ENCODE results near the gene TMCC2. TPM values are rescaled to one million over a fixed set of nuclear protein-coding genes. Genes with fewer than 3 reads are reported as not detected.

Gene TMCC2
- total RNA-seq, 1 donor from 2014 or later: 5.6 TPM

GRCh38 chr1:205235951-205236350 lies 8.2 kb downstream of the TMCC2 start:
- Mint-ChIP-seq H3K9me3 (ENCODE audit: unreplicated experiment) (no peaks in the 10 kb centered on the region), H3K27me3 (ENCODE audit: unreplicated experiment) (peaks cover 4% of the 10 kb centered on the region), H3K27ac (ENCODE audit: unreplicated experiment) (no peak overlapping the region), H3K4me3 (ENCODE audit: unreplicated experiment) (no peak overlapping the region), H3K4me1 (ENCODE audit: unreplicated experiment) (peaks cover 35% of the 10 kb centered on the region), H3K36me3 (ENCODE audit: low read depth, unreplicated experiment) (no peaks in the 10 kb centered on the region)
- no peak for TF ChIP-seq CTCF (IDR thresholded peaks at IDR 0.05; ENCODE audit: unreplicated experiment)
- no peak for DNase-seq (ENCODE audit: low spot score)

DNA sequence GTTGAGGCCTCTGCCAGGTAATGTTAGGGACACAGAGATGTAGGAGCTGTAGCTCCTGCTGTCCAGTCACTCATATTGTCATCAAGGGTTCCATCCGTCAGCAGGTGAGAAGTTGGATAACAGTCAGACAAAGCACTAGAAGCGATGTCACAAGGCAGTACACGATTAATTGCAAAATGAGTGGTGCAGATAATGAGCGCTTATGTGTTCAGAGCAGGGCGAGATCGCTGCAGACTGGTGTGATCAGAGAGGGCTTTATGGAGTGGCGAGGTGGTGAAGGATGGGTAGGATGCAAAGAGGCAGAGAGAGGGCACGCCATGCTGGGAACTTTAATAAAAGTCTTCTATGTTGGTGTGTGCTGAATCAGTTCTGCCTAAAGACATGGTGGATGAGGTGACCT lies 8.8 kb downstream of the TMCC2 start:
- Mint-ChIP-seq H3K27me3 (ENCODE audit: unreplicated experiment) (peaks cover 4% of the 10 kb centered on the region), H3K4me3 (ENCODE audit: unreplicated experiment) (no peak overlapping the region), H3K27ac (ENCODE audit: unreplicated experiment) (no peak overlapping the region), H3K36me3 (ENCODE audit: low read depth, unreplicated experiment) (no peaks in the 10 kb centered on the region), H3K9me3 (ENCODE audit: unreplicated experiment) (no peaks in the 10 kb centered on the region), H3K4me1 (ENCODE audit: unreplicated experiment) (peaks cover 35% of the 10 kb centered on the region)
- DNase-seq (ENCODE audit: low spot score): no peak
- no peak for TF ChIP-seq CTCF (IDR thresholded peaks at IDR 0.05; ENCODE audit: unreplicated experiment)

DNA sequence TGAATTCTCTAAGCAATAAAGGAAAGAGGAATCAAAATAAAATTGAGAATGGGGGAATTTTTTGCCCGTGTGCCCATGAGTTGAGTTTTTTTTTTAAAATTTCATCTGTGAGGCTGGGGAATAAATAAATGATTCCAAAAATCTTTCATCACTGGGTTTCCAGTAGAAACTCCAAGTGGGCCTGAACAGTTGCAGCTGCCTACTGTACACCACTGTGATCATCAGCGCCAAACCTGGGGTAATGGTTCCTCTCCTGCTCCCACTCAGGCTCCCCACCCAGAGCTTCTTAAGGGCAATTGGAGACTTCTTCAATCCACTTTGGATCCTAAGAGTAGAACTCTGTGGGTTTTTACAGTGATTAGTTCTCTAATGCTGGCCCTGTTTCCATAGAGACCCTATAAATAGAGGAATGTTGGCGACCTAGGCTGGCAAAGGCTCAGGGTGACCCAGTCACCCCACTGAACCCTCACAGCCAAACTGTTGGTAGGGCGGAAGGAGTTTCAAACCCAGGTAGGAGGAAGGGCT lies 9.3 kb downstream of the TMCC2 start:
- peak overlapping the region; percentile 22 for H3K4me3 Mint-ChIP-seq (ENCODE audit: unreplicated experiment)
- H3K4me1 Mint-ChIP-seq (ENCODE audit: unreplicated experiment): peaks cover 35% of the 10 kb centered on the region

DNA sequence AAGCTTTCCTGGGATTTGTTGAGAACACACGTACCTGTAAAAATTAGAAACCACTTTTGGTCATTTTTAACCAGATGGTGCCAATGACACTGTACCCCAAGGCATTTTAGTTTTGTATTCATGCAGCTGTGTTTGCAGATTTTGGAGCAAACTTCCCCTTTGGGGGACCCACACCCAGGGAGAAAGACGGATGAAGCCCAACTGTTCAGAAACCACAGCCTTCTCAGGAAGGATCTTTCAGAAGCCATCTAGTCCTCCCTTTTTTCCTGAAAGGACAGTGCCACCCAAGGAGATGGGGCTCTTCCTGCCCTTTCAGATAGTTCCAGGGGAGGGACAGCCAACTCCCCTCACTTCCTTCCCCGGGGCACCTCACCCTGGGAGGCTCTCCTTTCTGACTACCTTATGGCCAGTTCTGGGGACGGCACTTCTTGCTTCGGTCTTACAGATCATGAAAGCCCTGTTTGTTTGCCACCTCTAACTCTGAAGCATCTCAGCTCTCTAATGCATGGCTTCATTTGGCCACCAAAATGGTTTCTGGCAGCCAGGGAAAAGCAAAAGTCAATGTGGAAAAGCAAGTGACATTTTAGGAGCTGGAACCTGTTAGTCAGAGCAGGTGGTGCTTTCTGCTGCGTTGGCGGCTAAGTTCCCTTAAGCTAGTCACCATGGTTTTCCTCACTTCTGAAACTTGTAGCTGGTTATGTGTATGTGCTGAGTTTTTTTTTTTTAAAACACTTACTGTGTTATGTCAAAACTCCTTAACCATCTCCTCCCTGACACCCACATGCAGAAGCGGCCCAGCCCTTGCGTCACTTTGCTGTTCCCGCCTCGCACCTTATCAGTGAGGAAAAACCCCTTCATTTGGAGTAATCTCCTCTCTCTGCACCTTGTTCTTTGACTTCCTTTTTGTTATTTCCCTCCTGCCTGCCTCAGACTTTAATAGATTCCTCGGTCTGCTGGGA lies 10.1 kb downstream of the TMCC2 start:
- no peak for DNase-seq (ENCODE audit: low spot score)

More for the DNA sequence above, 9.3 kb downstream of the TMCC2 start:
- peaks cover 4% of the 10 kb centered on the region for H3K27me3 Mint-ChIP-seq (ENCODE audit: unreplicated experiment)
- DNase-seq (ENCODE audit: low spot score): no peak
- no peaks in the 10 kb centered on the region for H3K9me3 Mint-ChIP-seq (ENCODE audit: unreplicated experiment)
- TF ChIP-seq CTCF (IDR thresholded peaks at IDR 0.05; ENCODE audit: unreplicated experiment): no peak
- H3K27ac Mint-ChIP-seq (ENCODE audit: unreplicated experiment): no peak overlapping the region
- H3K36me3 Mint-ChIP-seq (ENCODE audit: low read depth, unreplicated experiment): peaks cover under 1% of the 10 kb centered on the region

More for the DNA sequence above, 10.1 kb downstream of the TMCC2 start:
- Mint-ChIP-seq H3K27ac (ENCODE audit: unreplicated experiment) (no peak overlapping the region), H3K9me3 (ENCODE audit: unreplicated experiment) (no peaks in the 10 kb centered on the region), H3K36me3 (ENCODE audit: low read depth, unreplicated experiment) (peaks cover 7% of the 10 kb centered on the region), H3K4me3 (ENCODE audit: unreplicated experiment) (peak overlapping the region; percentile 22), H3K27me3 (ENCODE audit: unreplicated experiment) (peaks cover 7% of the 10 kb centered on the region), H3K4me1 (ENCODE audit: unreplicated experiment) (peaks cover 32% of the 10 kb centered on the region)
- no peak for TF ChIP-seq CTCF (IDR thresholded peaks at IDR 0.05; ENCODE audit: unreplicated experiment)

Measured in endothelial cell (in vitro differentiated cells).